ENCODE results near the gene GUSB. TPM values are rescaled to one million over a fixed set of nuclear protein-coding genes. Genes with fewer than 3 reads are reported as not detected.

GUSB gene
- total and polyA plus RNA-seq, 10 of the 15 experiments (the other 5 are each of a cell fraction or from before 2014, with no cell fraction given), result 9.8 to 71.2 (median 45.4) TPM

- BruUV-seq (replicated peaks), result no TSS peak
- in situ Hi-C loops (cut with MboI), result no loop called here
- SMC1A ChIA-PET (ENCODE audit: uncharacterized antibody, unreplicated experiment), result no interaction called here
- Histone ChIP-seq H3K4me3 (no peak overlapping the region), H3K79me2 (ENCODE audit: control insufficient read depth, insufficient read depth, low read length) (peaks cover 3% of the 10 kb centered on the region), H3K36me3 (ENCODE audit: control insufficient read depth in 2 of 2, insufficient read depth in 2 of 2, low read length in 1 of 2) (0 out of 4 replicates have a peak, but pooled peaks cover 0 to 2% of the 10 kb centered on the region in 2 experiments), H3K9me3 (replicated peaks; ENCODE audit: control insufficient read depth, insufficient read depth, low read length) (no peaks in the 10 kb centered on the region), H3K4me2 (ENCODE audit: control insufficient read depth, insufficient read depth) (no peak overlapping the region), H3K27me3 (replicated peaks in 1 of 2; ENCODE audit: control insufficient read depth in 2 of 2, insufficient read depth in 2 of 2, low read length in 1 of 2) (no peaks in the 10 kb centered on the region), H3K9ac (ENCODE audit: control insufficient read depth, insufficient read depth, low read length) (no peak overlapping the region), H4K20me1 (ENCODE audit: control insufficient read depth, insufficient read depth) (no peaks in the 10 kb centered on the region), H3K27ac (ENCODE audit: control insufficient read depth, insufficient read depth) (no peak overlapping the region), H3K4me1 (ENCODE audit: control insufficient read depth, insufficient read depth, low read length) (no peaks in the 10 kb centered on the region), H2AFZ (ENCODE audit: control insufficient read depth, low read depth, low read length) (no peak overlapping the region)
- intact Hi-C loops (cut with micrococcal nuclease; ENCODE audit: unreplicated experiment), result loop anchor here (10.0 kb wide), 1 partner anchor 303 kb away; no protein-coding TSS in a partner anchor
- ATAC-seq (peak; percentile 33), FAIRE-seq (no peak), DNase-seq (ENCODE audit: low read depth, low spot score) (no peak)
- 83% methylated on average over 6 of the region's 6 CpGs for WGBS (ENCODE audit: insufficient coverage, insufficient replicate concordance, low lambda C conversion rate, missing lambda C conversion rate)
- CTCF ChIA-PET, result no interaction called here
- TF ChIP-seq E2F4 (IDR thresholded peaks at IDR 0.05; ENCODE audit: low read depth, low read length) (no peak), FOXK2 (IDR thresholded peaks at IDR 0.05) (no peak), ZBTB11 (CRISPR knock-in tag; IDR thresholded peaks at IDR 0.05) (no peak), MXI1 (IDR thresholded peaks at IDR 0.05; ENCODE audit: low read depth, low read length) (no peak), POLR2AphosphoS2 (IDR thresholded peaks at IDR 0.05; ENCODE audit: low read depth, low read length) (no peak)
- TF ChIP-seq, protein P1, sequence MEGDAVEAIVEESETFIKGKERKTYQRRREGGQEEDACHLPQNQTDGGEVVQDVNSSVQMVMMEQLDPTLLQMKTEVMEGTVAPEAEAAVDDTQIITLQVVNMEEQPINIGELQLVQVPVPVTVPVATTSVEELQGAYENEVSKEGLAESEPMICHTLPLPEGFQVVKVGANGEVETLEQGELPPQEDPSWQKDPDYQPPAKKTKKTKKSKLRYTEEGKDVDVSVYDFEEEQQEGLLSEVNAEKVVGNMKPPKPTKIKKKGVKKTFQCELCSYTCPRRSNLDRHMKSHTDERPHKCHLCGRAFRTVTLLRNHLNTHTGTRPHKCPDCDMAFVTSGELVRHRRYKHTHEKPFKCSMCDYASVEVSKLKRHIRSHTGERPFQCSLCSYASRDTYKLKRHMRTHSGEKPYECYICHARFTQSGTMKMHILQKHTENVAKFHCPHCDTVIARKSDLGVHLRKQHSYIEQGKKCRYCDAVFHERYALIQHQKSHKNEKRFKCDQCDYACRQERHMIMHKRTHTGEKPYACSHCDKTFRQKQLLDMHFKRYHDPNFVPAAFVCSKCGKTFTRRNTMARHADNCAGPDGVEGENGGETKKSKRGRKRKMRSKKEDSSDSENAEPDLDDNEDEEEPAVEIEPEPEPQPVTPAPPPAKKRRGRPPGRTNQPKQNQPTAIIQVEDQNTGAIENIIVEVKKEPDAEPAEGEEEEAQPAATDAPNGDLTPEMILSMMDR (IDR thresholded peaks at IDR 0.05 in 2 of 3, conservative IDR thresholded peaks at IDR 0.05 in 1 of 3; ENCODE audit: control insufficient read depth in 2 of 3, extremely low read depth in 1 of 3, insufficient read depth in 1 of 3, low read depth in 3 of 3, low read length in 3 of 3), result no peak
- RAD21 ChIA-PET (ENCODE audit: unreplicated experiment), result no interaction called here
- POLR2A ChIA-PET, result interaction anchor here (0.6 to 0.7 kb wide), 4 partner anchors 54 to 818 kb away, joined by 3 to 6 read pairs (median 4); no protein-coding TSS in a partner anchor
Observed at GRCh38 chr7:65927489-65928448, 54.2 kb downstream of the GUSB start.

Measured in GM12878 (cell line).